Stomach (tissue), 9 donors: ENCODE results near the gene DBP. TPM values are rescaled to one million over a fixed set of nuclear protein-coding genes. Genes with fewer than 3 reads are reported as not detected.
A peak's percentile ranks its signal among the peaks of the same experiment; 100 is the strongest.

Experiments used
- DNase-seq, 2 donors: peaks; one replicate each; pipeline versions ENCODE4 v3.0.0 to v3.0.0-alpha.2; 2013 to 2019
- H3K27ac ChIP-seq, 5 donors: fragments of 200-600 bp in 4 of 5; sonication (generic) in 4 of 5; one replicate each; pipeline ENCODE4 v1.5.1; 2013 to 2019; ENCODE audit warnings: mild to moderate bottlenecking in 1 of 5, moderate library complexity in 1 of 5
- H3K27me3 ChIP-seq, 3 donors: fragments of 200-600 bp; sonication (generic); one replicate each; pipeline ENCODE4 v1.5.1; 2017 to 2019; ENCODE audit warnings: mixed run types in 1 of 3
- H3K36me3 ChIP-seq, 4 donors: fragments of 200-600 bp; sonication (generic); 1 replicate in 3 of 4; 2 replicates in 1 of 4; pipeline ENCODE4 v1.5.1; 2016 to 2019
- H3K4me1 ChIP-seq, 4 donors: fragments of 200-600 bp; sonication (generic); one replicate each; pipeline ENCODE4 v1.5.1; 2016 to 2019
- H3K4me3 ChIP-seq, 4 donors: fragments of 200-600 bp; sonication (generic) in 3 of 4; one replicate each; pipeline ENCODE4 v1.5.1; 2016 to 2019; ENCODE audit warnings: mild to moderate bottlenecking in 1 of 4
- H3K9me3 ChIP-seq, 4 donors: fragments of 200-600 bp; sonication (generic); one replicate each; pipeline ENCODE4 v1.5.1; 2016 to 2019
- CTCF ChIP-seq, 7 experiments: fragments of 450-650 bp in 4 of 7; fragments of 200-600 bp in 3 of 7; sonication (generic) in 3 of 7; IDR thresholded peaks; one replicate each; pipeline ENCODE4 v1.5.1; 2016 to 2019; ENCODE audit warnings: antibody characterized with exemption in 7 of 7, control low read depth in 2 of 7, mild to moderate bottlenecking in 1 of 7
- EP300 ChIP-seq: sonication (generic); formaldehyde crosslinking; IDR thresholded peaks from one replicate; pipeline ENCODE4 v1.6.1; 2017; ENCODE audit warnings: antibody characterized with exemption
- POLR2A ChIP-seq, 4 donors: fragments of 450-650 bp; IDR thresholded peaks; one replicate each; pipeline ENCODE4 v1.6.1; 2016; ENCODE audit warnings: antibody characterized with exemption in 4 of 4, control low read depth in 2 of 4, mild to moderate bottlenecking in 1 of 4, moderate library complexity in 1 of 4
- POLR2AphosphoS5 ChIP-seq, 3 donors: sonication (generic); formaldehyde crosslinking; IDR thresholded peaks; one replicate each; pipeline ENCODE4 v1.6.1; 2016; ENCODE audit warnings: antibody characterized with exemption in 3 of 3
- WGBS, 5 donors: extraction: QIAGEN DNeasy Blood & Tissue Kit in 3 of 5; methylation state at CpG; one replicate each; pipeline versions ENCODE4 v1.1.5 to v1.1.7; 2013 to 2018; 5-methylcytosine and 5-hydroxymethylcytosine counted together
- intact Hi-C: fragments of 100-400 bp; cut with DNase I; formaldehyde crosslinking; loops from one replicate; pipeline ENCODE4 v1.15.1; 2023; ENCODE audit warnings: low total_unique reads
- polyA plus RNA-seq, 3 donors: library from polyadenylated mRNA; stranded (reverse); fragments of 200-250 nt; gene quantifications; one replicate each; pipeline ENCODE4 v1.2.3, GENCODE V29; 2013
- total RNA-seq, 5 donors: library from RNA; depleted of rRNA; stranded (reverse); fragments of >200 nt; gene quantifications; one replicate each; pipeline versions ENCODE4 v1.1.0 to v1.2.3, GENCODE V29; 2014 to 2016
- donor health status: healthy with polysubstance abuse.
- donor health status: Bipolar disorder and iron deficiency.
- donor health status: healthy.

The DBP gene
- total and polyA plus RNA-seq, 8 donors = 4.2 to 29.0 (median 9.6) TPM; not detected in 1

DNA sequence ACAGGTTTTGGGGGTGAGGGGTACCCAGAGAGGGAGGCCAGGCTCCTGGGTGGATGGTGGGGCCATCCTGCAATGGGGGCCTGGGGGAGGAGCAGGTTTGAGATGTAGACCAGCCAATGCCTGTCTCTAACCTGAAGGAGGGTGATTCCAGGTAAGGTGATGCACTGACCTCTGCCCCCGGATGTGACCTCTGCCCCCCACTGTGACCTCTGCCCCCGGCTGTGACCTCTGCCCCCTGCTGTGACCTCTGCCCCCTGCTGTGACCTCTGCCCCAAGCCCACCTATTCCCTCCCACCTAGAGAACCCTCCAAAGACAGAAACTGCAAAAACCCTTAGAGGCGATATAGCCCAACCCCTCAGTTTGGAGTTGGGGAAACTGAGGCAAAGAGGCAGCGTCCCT lies 40.9 kb downstream of the DBP start:
- no peak for DNase-seq
- WGBS, 5 donors = 77 to 93% (median 82%) methylated on average over 3 to 4 of the region's 4 CpGs
- no peak overlapping the region for H3K4me3 ChIP-seq
- intact Hi-C loops = no loop called here
- H3K9me3 ChIP-seq = no peaks in the 10 kb centered on the region
- H3K36me3 ChIP-seq = no peaks in the 10 kb centered on the region
- peaks cover 0 to 18% (median 0%) of the 10 kb centered on the region in 3 donors for H3K27me3 ChIP-seq
- no peak overlapping the region for H3K27ac ChIP-seq
- TF ChIP-seq POLR2A (IDR thresholded peaks at IDR 0.05) (no peak), CTCF (IDR thresholded peaks at IDR 0.05) (no peak), POLR2AphosphoS5 (IDR thresholded peaks at IDR 0.05) (no peak), EP300 (no peak)
- no peaks in the 10 kb centered on the region for H3K4me1 ChIP-seq

DNA sequence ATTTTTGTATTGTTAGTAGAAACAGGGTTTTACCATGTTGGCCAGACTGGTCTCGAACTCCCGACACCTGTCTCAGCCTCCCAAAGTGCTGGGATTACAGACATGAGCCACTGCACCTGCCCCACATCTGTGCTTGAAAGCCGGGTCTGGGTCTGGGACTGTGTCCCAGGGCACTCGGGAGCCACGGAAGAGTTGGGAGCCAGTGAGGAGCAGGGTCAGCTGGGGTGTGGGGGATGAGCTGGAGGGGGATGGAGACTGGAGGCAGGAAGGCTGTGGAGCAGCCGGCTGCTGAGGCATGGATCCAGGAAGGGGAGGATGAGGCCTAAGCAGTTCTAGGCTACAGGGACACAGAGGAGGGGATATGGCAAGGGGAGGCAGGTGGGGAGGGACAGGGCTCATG lies 41.3 kb downstream of the DBP start:
- H3K4me1 ChIP-seq = no peaks in the 10 kb centered on the region
- H3K36me3 ChIP-seq = no peaks in the 10 kb centered on the region
- no peak for DNase-seq
- intact Hi-C loops = no loop called here
- no peak overlapping the region for H3K4me3 ChIP-seq
- no peaks in the 10 kb centered on the region for H3K9me3 ChIP-seq
- H3K27ac ChIP-seq = no peak overlapping the region
- 61 to 85% (median 79%) methylated on average over 3 to 6 of the region's 6 CpGs for WGBS, 5 donors
- TF ChIP-seq CTCF (IDR thresholded peaks at IDR 0.05) = no peak
- H3K27me3 ChIP-seq = peaks cover 0 to 18% (median 0%) of the 10 kb centered on the region in 3 donors

DNA sequence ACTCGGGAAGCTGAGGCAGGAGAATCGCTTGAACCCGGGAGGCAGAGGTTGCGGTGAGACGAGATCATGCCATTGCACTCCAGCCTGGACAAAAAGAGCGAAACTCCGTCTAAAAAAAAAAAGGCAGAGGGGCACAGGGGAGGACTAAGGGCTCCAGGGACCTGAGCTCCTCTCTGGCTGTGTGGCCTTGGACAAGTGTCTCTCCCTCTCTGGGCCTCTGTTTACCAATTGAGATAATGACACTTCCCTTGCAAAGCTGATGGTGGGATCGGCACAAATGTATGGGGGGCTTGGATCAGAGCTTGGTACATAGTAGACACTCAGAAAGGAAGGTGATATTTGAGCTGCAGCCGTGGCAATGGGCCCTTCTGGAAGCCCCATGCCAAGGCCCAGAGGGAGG lies 42.0 kb downstream of the DBP start:
- H3K36me3 ChIP-seq = no peaks in the 10 kb centered on the region
- 82 to 90% (median 88%) methylated on average over 9 of the region's 9 CpGs for WGBS, 5 donors
- TF ChIP-seq EP300 (no peak), POLR2AphosphoS5 (IDR thresholded peaks at IDR 0.05) (no peak), POLR2A (IDR thresholded peaks at IDR 0.05) (no peak)
- H3K4me3 ChIP-seq = no peak overlapping the region
- DNase-seq = no peak
- no peaks in the 10 kb centered on the region for H3K9me3 ChIP-seq
- H3K27ac ChIP-seq = no peak overlapping the region
- no peaks in the 10 kb centered on the region for H3K4me1 ChIP-seq
- peaks cover 0 to 18% (median 0%) of the 10 kb centered on the region in 3 donors for H3K27me3 ChIP-seq
- intact Hi-C loops = no loop called here

GRCh38 chr19:48591021-48591420 lies 46.2 kb downstream of the DBP start:
- no peak overlapping the region for H3K4me3 ChIP-seq
- intact Hi-C loops = no loop called here
- 77 to 84% (median 80%) methylated on average over 5 of the region's 5 CpGs for WGBS, 5 donors
- peaks cover 7 to 13% (median 10%) of the 10 kb centered on the region in 4 donors for H3K4me1 ChIP-seq
- no peak overlapping the region for H3K27ac ChIP-seq
- H3K27me3 ChIP-seq = no peaks in the 10 kb centered on the region
- TF ChIP-seq POLR2A (IDR thresholded peaks at IDR 0.05) (no peak), EP300 (no peak), POLR2AphosphoS5 (IDR thresholded peaks at IDR 0.05) (no peak), CTCF (IDR thresholded peaks at IDR 0.05) (no peak)
- no peak for DNase-seq
- no peaks in the 10 kb centered on the region for H3K36me3 ChIP-seq
- H3K9me3 ChIP-seq = no peaks in the 10 kb centered on the region

DNA sequence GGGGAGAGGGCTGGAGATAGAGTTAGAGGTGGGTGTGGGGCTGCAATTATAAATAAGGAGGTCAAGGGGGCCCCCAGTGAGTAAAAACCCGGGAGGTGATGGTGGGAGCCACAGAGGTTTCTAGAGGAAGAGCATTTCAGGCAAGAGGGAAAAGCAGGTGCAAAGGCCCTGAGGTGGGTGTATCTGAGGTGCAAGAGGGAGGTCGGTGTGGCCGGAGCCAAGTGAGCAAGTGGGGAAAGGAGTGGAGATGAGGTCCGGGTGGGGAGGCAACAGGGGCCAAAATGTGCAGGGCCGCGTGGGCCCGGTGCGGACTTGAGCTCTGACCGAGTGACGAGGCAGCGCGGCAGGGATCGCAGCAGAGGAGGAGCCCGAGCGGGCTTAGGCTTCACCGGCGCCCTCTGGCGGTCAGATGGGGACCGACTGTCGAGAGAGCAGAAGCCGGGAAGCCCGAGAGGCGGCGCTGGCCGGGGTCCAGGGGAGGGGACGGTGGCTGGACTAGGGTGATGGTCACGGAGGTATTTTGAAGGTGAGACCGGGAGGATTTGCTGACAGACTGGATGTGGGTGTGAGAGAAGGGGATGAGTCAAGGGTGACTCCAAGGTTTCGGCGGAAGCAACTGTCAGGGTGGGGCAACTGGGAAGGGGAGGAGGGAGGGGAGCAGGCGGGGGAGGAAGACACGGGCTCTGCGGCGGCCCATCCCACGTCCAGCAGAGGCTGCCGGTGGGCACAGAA lies 48.3 kb downstream of the DBP start:
- DNase-seq = peak; percentile 96
- TF ChIP-seq CTCF (IDR thresholded peaks at IDR 0.05) = peak in 6 of 7 experiments; percentile 81 to 98 (median 92)
- TF ChIP-seq POLR2AphosphoS5 (IDR thresholded peaks at IDR 0.05) = peak in 1 of 3 donors; percentile 65
- TF ChIP-seq EP300 = no peak
- TF ChIP-seq POLR2A (IDR thresholded peaks at IDR 0.05) = no peak
- Histone ChIP-seq H3K27me3 (no peaks in the 10 kb centered on the region), H3K36me3 (no peaks in the 10 kb centered on the region), H3K4me3 (peak overlapping the region; percentile 30 to 47 (median 39)), H3K4me1 (peaks cover 12 to 18% (median 17%) of the 10 kb centered on the region in 4 donors), H3K9me3 (no peaks in the 10 kb centered on the region), H3K27ac (peak overlapping the region in 1 of 5 donors; percentile 34)
- intact Hi-C loops = loop anchor here (5.0 kb wide), 2 partner anchors 82 to 102 kb away; no protein-coding TSS in a partner anchor
- 3 to 6% (median 4%) methylated on average over 35 to 36 of the region's 36 CpGs for WGBS, 5 donors
